ENCODE results near the gene SIK2.

DNA sequence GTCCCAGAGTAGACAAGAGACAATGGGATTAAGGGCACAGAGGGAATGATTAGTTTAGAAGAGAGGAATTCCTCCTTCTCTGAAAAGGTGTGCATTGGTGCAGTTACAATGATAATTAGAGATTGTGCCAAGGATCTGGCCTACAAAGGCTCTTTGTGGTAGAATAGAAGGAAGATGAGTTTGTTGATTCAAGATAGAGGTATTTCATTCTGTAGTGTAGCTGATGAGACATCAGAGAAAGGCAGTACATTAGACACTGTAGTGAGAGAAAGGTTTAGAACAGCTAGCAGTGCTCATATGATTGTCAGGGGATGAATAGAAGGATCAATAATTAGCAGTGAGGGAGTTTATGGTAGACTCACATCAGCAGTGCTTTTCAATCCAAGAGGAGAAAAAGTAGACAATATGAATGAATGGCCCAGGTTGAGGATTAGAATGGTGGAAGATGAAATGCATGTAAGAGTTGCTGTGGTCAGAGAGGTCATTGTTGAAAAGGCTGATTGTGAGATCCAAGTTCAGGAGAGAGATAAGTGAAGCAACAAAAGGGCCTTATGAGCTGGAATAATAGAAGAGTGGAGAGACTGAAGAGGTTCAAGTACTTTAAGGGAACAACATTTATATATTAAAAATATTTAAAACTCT is 28.9 kb downstream of the SIK2 start:
- TF ChIP-seq, protein P1, sequence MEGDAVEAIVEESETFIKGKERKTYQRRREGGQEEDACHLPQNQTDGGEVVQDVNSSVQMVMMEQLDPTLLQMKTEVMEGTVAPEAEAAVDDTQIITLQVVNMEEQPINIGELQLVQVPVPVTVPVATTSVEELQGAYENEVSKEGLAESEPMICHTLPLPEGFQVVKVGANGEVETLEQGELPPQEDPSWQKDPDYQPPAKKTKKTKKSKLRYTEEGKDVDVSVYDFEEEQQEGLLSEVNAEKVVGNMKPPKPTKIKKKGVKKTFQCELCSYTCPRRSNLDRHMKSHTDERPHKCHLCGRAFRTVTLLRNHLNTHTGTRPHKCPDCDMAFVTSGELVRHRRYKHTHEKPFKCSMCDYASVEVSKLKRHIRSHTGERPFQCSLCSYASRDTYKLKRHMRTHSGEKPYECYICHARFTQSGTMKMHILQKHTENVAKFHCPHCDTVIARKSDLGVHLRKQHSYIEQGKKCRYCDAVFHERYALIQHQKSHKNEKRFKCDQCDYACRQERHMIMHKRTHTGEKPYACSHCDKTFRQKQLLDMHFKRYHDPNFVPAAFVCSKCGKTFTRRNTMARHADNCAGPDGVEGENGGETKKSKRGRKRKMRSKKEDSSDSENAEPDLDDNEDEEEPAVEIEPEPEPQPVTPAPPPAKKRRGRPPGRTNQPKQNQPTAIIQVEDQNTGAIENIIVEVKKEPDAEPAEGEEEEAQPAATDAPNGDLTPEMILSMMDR (IDR thresholded peaks at IDR 0.05), result no peak
- no peak for TF ChIP-seq POLR2A (IDR thresholded peaks at IDR 0.05)
